Stimulated activated memory B cell treated with anti-CD40 and anti-IgM and Interleukin-4, amounts not matched to agents 10 μg/mL and 1 μg/mL and 100 μg/mL, for 72 hours (primary cell): ENCODE results near the gene PAQR8.

ENCODE experiments used
- ATAC-seq: fragments of 150-1000 bp; cut with Tn5 transposase; 2 replicates; pipeline ENCODE4 v1.10.0; 2021
- H3K27ac Mint-ChIP-seq: one replicate; pipeline ENCODE4 v1.8.0; 2022; ENCODE audit warnings: mild to moderate bottlenecking, mixed read lengths
- H3K27me3 Mint-ChIP-seq: one replicate; pipeline ENCODE4 v1.8.0; 2022; ENCODE audit warnings: mixed read lengths
- H3K36me3 Mint-ChIP-seq: one replicate; pipeline ENCODE4 v1.8.0; 2022; ENCODE audit warnings: mixed read lengths
- H3K4me1 Mint-ChIP-seq: one replicate; pipeline ENCODE4 v1.8.0; 2022; ENCODE audit warnings: mixed read lengths
- H3K4me3 Mint-ChIP-seq: one replicate; pipeline ENCODE4 v1.8.0; 2022; ENCODE audit warnings: mild to moderate bottlenecking, moderate library complexity, mixed read lengths
- H3K9me3 Mint-ChIP-seq: one replicate; pipeline ENCODE4 v1.8.0; 2022; ENCODE audit warnings: mixed read lengths

PAQR8 gene

GRCh38 chr6:52403627-52404026 lies 41.7 kb downstream of the PAQR8 start:
- H3K36me3 Mint-ChIP-seq, result peaks cover 13% of the 10 kb centered on the region
- H3K27ac Mint-ChIP-seq, result no peak overlapping the region
- no peak for ATAC-seq

GRCh38 chr6:52405243-52405642 lies 43.3 kb downstream of the PAQR8 start:
- Mint-ChIP-seq H3K27me3 (no peaks in the 10 kb centered on the region), H3K27ac (no peak overlapping the region), H3K4me3 (no peak overlapping the region), H3K4me1 (peaks cover under 1% of the 10 kb centered on the region), H3K36me3 (peaks cover 13% of the 10 kb centered on the region), H3K9me3 (no peaks in the 10 kb centered on the region)
- no peak for ATAC-seq

More at GRCh38 chr6:52403627-52404026, 41.7 kb downstream of the PAQR8 start:
- no peak overlapping the region for H3K4me3 Mint-ChIP-seq
- H3K27me3 Mint-ChIP-seq, result no peaks in the 10 kb centered on the region
- peaks cover 9% of the 10 kb centered on the region for H3K4me1 Mint-ChIP-seq
- H3K9me3 Mint-ChIP-seq, result no peaks in the 10 kb centered on the region

GRCh38 chr6:52407467-52407866 lies 45.5 kb downstream of the PAQR8 start:
- Mint-ChIP-seq H3K27ac (no peak overlapping the region), H3K4me1 (no peaks in the 10 kb centered on the region), H3K4me3 (no peak overlapping the region), H3K36me3 (peaks cover 13% of the 10 kb centered on the region), H3K27me3 (no peaks in the 10 kb centered on the region), H3K9me3 (no peaks in the 10 kb centered on the region)
- ATAC-seq, result no peak

GRCh38 chr6:52409499-52409898 lies 47.5 kb downstream of the PAQR8 start:
- H3K4me3 Mint-ChIP-seq, result no peak overlapping the region
- no peak for ATAC-seq
- no peaks in the 10 kb centered on the region for H3K36me3 Mint-ChIP-seq
- H3K27ac Mint-ChIP-seq, result no peak overlapping the region
- no peaks in the 10 kb centered on the region for H3K4me1 Mint-ChIP-seq
- H3K27me3 Mint-ChIP-seq, result no peaks in the 10 kb centered on the region
- H3K9me3 Mint-ChIP-seq, result no peaks in the 10 kb centered on the region

GRCh38 chr6:52410979-52411378 lies 49.0 kb downstream of the PAQR8 start:
- Mint-ChIP-seq H3K36me3 (no peaks in the 10 kb centered on the region), H3K4me3 (no peak overlapping the region), H3K27ac (no peak overlapping the region), H3K9me3 (no peaks in the 10 kb centered on the region), H3K4me1 (no peaks in the 10 kb centered on the region), H3K27me3 (no peaks in the 10 kb centered on the region)
- ATAC-seq, result no peak

GRCh38 chr6:52411911-52412310 lies 50.0 kb downstream of the PAQR8 start:
- no peaks in the 10 kb centered on the region for H3K27me3 Mint-ChIP-seq
- no peaks in the 10 kb centered on the region for H3K9me3 Mint-ChIP-seq
- no peaks in the 10 kb centered on the region for H3K4me1 Mint-ChIP-seq
- no peak overlapping the region for H3K27ac Mint-ChIP-seq
- H3K4me3 Mint-ChIP-seq, result no peak overlapping the region
- no peaks in the 10 kb centered on the region for H3K36me3 Mint-ChIP-seq
- no peak for ATAC-seq

- Mint-ChIP-seq H3K36me3 (no peaks in the 10 kb centered on the region), H3K4me3 (no peak overlapping the region), H3K27ac (no peak overlapping the region), H3K4me1 (peaks cover 6% of the 10 kb centered on the region), H3K9me3 (no peaks in the 10 kb centered on the region), H3K27me3 (no peaks in the 10 kb centered on the region)
- no peak for ATAC-seq
These were observed 53.4 kb downstream of the PAQR8 start for GRCh38 chr6:52415333-52415732.

- no peak overlapping the region for H3K27ac Mint-ChIP-seq
- no peaks in the 10 kb centered on the region for H3K36me3 Mint-ChIP-seq
- no peaks in the 10 kb centered on the region for H3K9me3 Mint-ChIP-seq
- H3K4me3 Mint-ChIP-seq, result no peak overlapping the region
- H3K27me3 Mint-ChIP-seq, result no peaks in the 10 kb centered on the region
- no peak for ATAC-seq
- peaks cover 6% of the 10 kb centered on the region for H3K4me1 Mint-ChIP-seq
These were observed 54.1 kb downstream of the PAQR8 start for GRCh38 chr6:52415917-52416628.

GRCh38 chr6:52416629-52417151 lies 54.7 kb downstream of the PAQR8 start:
- Mint-ChIP-seq H3K4me1 (peaks cover 6% of the 10 kb centered on the region), H3K36me3 (no peaks in the 10 kb centered on the region), H3K27me3 (no peaks in the 10 kb centered on the region), H3K9me3 (no peaks in the 10 kb centered on the region), H3K4me3 (no peak overlapping the region), H3K27ac (no peak overlapping the region)
- ATAC-seq, result no peak

GRCh38 chr6:52417675-52418111 lies 55.7 kb downstream of the PAQR8 start:
- Mint-ChIP-seq H3K4me1 (peaks cover 6% of the 10 kb centered on the region), H3K36me3 (no peaks in the 10 kb centered on the region), H3K27ac (no peak overlapping the region), H3K9me3 (no peaks in the 10 kb centered on the region), H3K4me3 (no peak overlapping the region), H3K27me3 (no peaks in the 10 kb centered on the region)
- no peak for ATAC-seq

GRCh38 chr6:52418606-52419005 lies 56.7 kb downstream of the PAQR8 start:
- peaks cover 6% of the 10 kb centered on the region for H3K4me1 Mint-ChIP-seq
- no peak overlapping the region for H3K4me3 Mint-ChIP-seq
- H3K36me3 Mint-ChIP-seq, result no peaks in the 10 kb centered on the region
- no peaks in the 10 kb centered on the region for H3K9me3 Mint-ChIP-seq
- no peak overlapping the region for H3K27ac Mint-ChIP-seq
- no peak for ATAC-seq
- H3K27me3 Mint-ChIP-seq, result no peaks in the 10 kb centered on the region

GRCh38 chr6:52419809-52420667 lies 58.1 kb downstream of the PAQR8 start, which contains the start of gene EFHC1:
Gene EFHC1 (plus strand): TSS chr6:52420342. CDS start chr6:52420411, 69 bp downstream.
- peak; percentile 97 for ATAC-seq
- Mint-ChIP-seq H3K9me3 (no peaks in the 10 kb centered on the region), H3K4me1 (peaks cover 6% of the 10 kb centered on the region), H3K27ac (no peak within 1 kb of the TSS), H3K4me3 (no peak within 1 kb of the TSS), H3K27me3 (no peaks in the 10 kb centered on the region), H3K36me3 (peaks cover 2% of the 10 kb centered on the region)

- no peak for ATAC-seq
- Mint-ChIP-seq H3K36me3 (peaks cover 5% of the 10 kb centered on the region), H3K27me3 (no peaks in the 10 kb centered on the region), H3K9me3 (no peaks in the 10 kb centered on the region), H3K27ac (no peak overlapping the region), H3K4me3 (no peak overlapping the region), H3K4me1 (peaks cover 6% of the 10 kb centered on the region)
These were observed 58.9 kb downstream of the PAQR8 start for GRCh38 chr6:52420668-52421358.

GRCh38 chr6:52422156-52422555 lies 60.2 kb downstream of the PAQR8 start:
- no peaks in the 10 kb centered on the region for H3K27me3 Mint-ChIP-seq
- no peak overlapping the region for H3K27ac Mint-ChIP-seq
- ATAC-seq, result no peak
- H3K4me1 Mint-ChIP-seq, result peaks cover 6% of the 10 kb centered on the region
- H3K9me3 Mint-ChIP-seq, result no peaks in the 10 kb centered on the region
- no peak overlapping the region for H3K4me3 Mint-ChIP-seq
- peaks cover 5% of the 10 kb centered on the region for H3K36me3 Mint-ChIP-seq

- Mint-ChIP-seq H3K27me3 (no peaks in the 10 kb centered on the region), H3K36me3 (peaks cover 8% of the 10 kb centered on the region), H3K4me1 (peaks cover 6% of the 10 kb centered on the region), H3K27ac (no peak overlapping the region), H3K9me3 (no peaks in the 10 kb centered on the region), H3K4me3 (no peak overlapping the region)
- ATAC-seq, result no peak
These were observed 61.5 kb downstream of the PAQR8 start for GRCh38 chr6:52423448-52423847.
